ENCODE results near the gene MYH7. TPM values are rescaled to one million over a fixed set of nuclear protein-coding genes. Genes with fewer than 3 reads are reported as not detected.
"Not testable (repeated sequence)": the region's sequence is repeated elsewhere in the genome, so short reads cannot be mapped to it uniquely, and the experiment has no call there.

The MYH7 gene
- total and polyA plus RNA-seq, 4 donors = 0.33 to 1.6 TPM; not detected in 2

GRCh38 chr14:23469906-23470403 lies 34.5 kb upstream of the MYH7 start:
- intact Hi-C loops (cut with DNase I) = loop anchor here in 1 of 2 donors (2.0 to 10.0 kb wide), 3 partner anchors 87 to 148 kb away; partner anchors contain the start of genes PABPN1, SLC22A17 and THTPA
- 1 to 3% methylated on average over 11 of the region's 11 CpGs for WGBS, 2 donors
- Histone ChIP-seq H3K4me3 (ENCODE audit: low read length in 2 of 2) (peak overlapping the region; percentile 56 to 85), H3K9me3 (ENCODE audit: control insufficient read depth, low read length) (no peaks in the 10 kb centered on the region), H3K4me1 (ENCODE audit: control insufficient read depth in 1 of 2, insufficient read depth in 2 of 2, low read length in 2 of 2) (no peaks in the 10 kb centered on the region), H3K27me3 (ENCODE audit: control insufficient read depth in 1 of 2, insufficient read depth in 2 of 2, low read length in 1 of 2) (no peaks in the 10 kb centered on the region), H3K27ac (ENCODE audit: low read depth in 1 of 2, low read length in 2 of 2) (peak overlapping the region in 1 of 2 donors; percentile 73), H3K36me3 (ENCODE audit: control insufficient read depth in 1 of 2, insufficient read depth in 2 of 2, low read length in 1 of 2) (peaks cover 0 to 4% of the 10 kb centered on the region in 2 donors)
- no peak for ATAC-seq (ENCODE audit: low FRiP score)
- DNase-seq = no peak

GRCh38 chr14:23469127-23469905 lies 33.9 kb upstream of the MYH7 start, which contains the start of gene NGDN:
NGDN (plus strand) TSS chr14:23469703; CDS start chr14:23469716, 13 bp downstream.
- Histone ChIP-seq H3K36me3 (ENCODE audit: control insufficient read depth in 1 of 2, insufficient read depth in 2 of 2, low read length in 1 of 2) (peaks cover 0 to 4% of the 10 kb centered on the region in 2 donors), H3K4me3 (ENCODE audit: low read length in 2 of 2) (peak within 1 kb of the TSS; percentile 56 to 85), H3K27me3 (ENCODE audit: control insufficient read depth in 1 of 2, insufficient read depth in 2 of 2, low read length in 1 of 2) (no peaks in the 10 kb centered on the region), H3K27ac (ENCODE audit: low read depth in 1 of 2, low read length in 2 of 2) (peak within 1 kb of the TSS in 1 of 2 donors; percentile 79), H3K9me3 (ENCODE audit: control insufficient read depth, low read length) (no peaks in the 10 kb centered on the region), H3K4me1 (ENCODE audit: control insufficient read depth in 1 of 2, insufficient read depth in 2 of 2, low read length in 2 of 2) (no peaks in the 10 kb centered on the region)
- DNase-seq (peak; percentile 95 to 97), ATAC-seq (ENCODE audit: low FRiP score) (peak; percentile 98)
- WGBS, 2 donors = 1% methylated on average over 41 of the region's 41 CpGs
- intact Hi-C loops (cut with DNase I) = loop anchor here in 1 of 2 donors (2.0 to 10.0 kb wide), 3 partner anchors 87 to 147 kb away; partner anchors contain the start of genes PABPN1, SLC22A17 and THTPA

- no peaks in the 10 kb centered on the region for H3K27me3 ChIP-seq (ENCODE audit: control insufficient read depth in 1 of 2, insufficient read depth in 2 of 2, low read length in 1 of 2)
- H3K9me3 ChIP-seq (ENCODE audit: control insufficient read depth, low read length) = no peaks in the 10 kb centered on the region
- ATAC-seq (ENCODE audit: low FRiP score) (no peak), DNase-seq (no peak)
- intact Hi-C loops (cut with DNase I) = loop anchor here in 1 of 2 donors (2.0 to 10.0 kb wide), 3 partner anchors 88 to 146 kb away; partner anchors contain the start of genes PABPN1, SLC22A17 and THTPA
- peak overlapping the region in 1 of 2 donors; percentile 12 for H3K4me3 ChIP-seq (ENCODE audit: low read length in 2 of 2)
- no peaks in the 10 kb centered on the region for H3K4me1 ChIP-seq (ENCODE audit: control insufficient read depth in 1 of 2, insufficient read depth in 2 of 2, low read length in 2 of 2)
- H3K27ac ChIP-seq (ENCODE audit: low read depth in 1 of 2, low read length in 2 of 2) = peak overlapping the region in 1 of 2 donors; percentile 79
- peaks cover 0 to 4% of the 10 kb centered on the region in 2 donors for H3K36me3 ChIP-seq (ENCODE audit: control insufficient read depth in 1 of 2, insufficient read depth in 2 of 2, low read length in 1 of 2)
- 71 to 77% methylated on average over 15 of the region's 15 CpGs for WGBS, 2 donors
These were observed 33.3 kb upstream of the MYH7 start for GRCh38 chr14:23468704-23469126.

DNA sequence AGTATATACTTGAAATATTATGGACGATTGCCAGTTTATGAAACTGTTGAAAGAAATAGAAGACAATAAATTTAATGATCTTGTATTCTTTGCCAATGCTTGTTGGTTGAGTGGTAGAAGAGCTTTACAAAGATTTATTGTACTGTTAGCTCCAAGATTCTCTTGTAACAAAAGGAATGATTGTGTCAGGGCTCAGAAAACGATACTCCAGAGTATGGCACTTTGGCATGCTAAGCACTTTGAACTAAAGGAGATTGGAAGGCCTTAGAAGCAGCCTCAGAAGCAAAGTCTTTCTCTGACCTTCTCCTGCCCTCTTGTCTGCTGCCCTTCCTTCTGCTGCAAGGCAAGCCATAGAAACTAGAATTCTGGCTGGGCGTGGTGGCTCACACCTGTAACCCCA lies 29.8 kb upstream of the MYH7 start:
- intact Hi-C loops (cut with DNase I) = loop anchor here in 1 of 2 donors (5.0 to 10.0 kb wide), 2 partner anchors 110 to 143 kb away; partner anchors contain the start of genes PABPN1 and SLC22A17
- Histone ChIP-seq H3K9me3 (ENCODE audit: control insufficient read depth, low read length) (no peaks in the 10 kb centered on the region), H3K36me3 (ENCODE audit: control insufficient read depth in 1 of 2, insufficient read depth in 2 of 2, low read length in 1 of 2) (no peaks in the 10 kb centered on the region), H3K27ac (ENCODE audit: low read depth in 1 of 2, low read length in 2 of 2) (no peak overlapping the region), H3K27me3 (ENCODE audit: control insufficient read depth in 1 of 2, insufficient read depth in 2 of 2, low read length in 1 of 2) (no peaks in the 10 kb centered on the region), H3K4me3 (ENCODE audit: low read length in 2 of 2) (no peak overlapping the region), H3K4me1 (ENCODE audit: control insufficient read depth in 1 of 2, insufficient read depth in 2 of 2, low read length in 2 of 2) (no peaks in the 10 kb centered on the region)
- ATAC-seq (ENCODE audit: low FRiP score) (no peak), DNase-seq (no peak)
- WGBS, 2 donors = 67 to 70% methylated on average over 3 of the region's 3 CpGs

DNA sequence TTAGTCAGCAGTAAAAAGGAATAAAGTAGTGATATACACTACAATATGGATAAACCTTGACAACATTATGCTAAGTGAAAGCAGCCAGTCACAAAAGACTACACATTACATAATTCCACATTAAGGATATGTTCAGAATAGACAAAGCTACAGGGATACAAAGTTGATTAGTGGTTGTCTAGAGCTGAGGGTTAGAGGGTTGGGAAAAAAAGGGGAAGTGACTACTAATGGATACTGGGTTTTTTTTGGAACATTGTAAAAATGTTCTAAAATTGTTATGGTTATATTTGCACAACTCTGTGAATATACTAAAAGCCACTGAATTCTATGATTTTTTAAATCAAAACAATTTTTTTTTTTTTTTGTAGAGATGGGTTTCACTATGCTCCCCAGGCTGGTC lies 29.2 kb upstream of the MYH7 start:
- intact Hi-C loops (cut with DNase I) = loop anchor here in 1 of 2 donors (5.0 to 10.0 kb wide), 2 partner anchors 110 to 142 kb away; partner anchors contain the start of genes PABPN1 and SLC22A17
- no peak for ATAC-seq (ENCODE audit: low FRiP score)

GRCh38 chr14:23460960-23461359 lies 25.5 kb upstream of the MYH7 start:
- ATAC-seq (ENCODE audit: low FRiP score) (no peak), DNase-seq (no peak)
- no peak overlapping the region for H3K4me3 ChIP-seq (ENCODE audit: low read length in 2 of 2)
- no peaks in the 10 kb centered on the region for H3K9me3 ChIP-seq (ENCODE audit: control insufficient read depth, low read length)
- H3K27me3 ChIP-seq (ENCODE audit: control insufficient read depth in 1 of 2, insufficient read depth in 2 of 2, low read length in 1 of 2) = peaks cover 0 to 1% of the 10 kb centered on the region in 2 donors
- no peak overlapping the region for H3K27ac ChIP-seq (ENCODE audit: low read depth in 1 of 2, low read length in 2 of 2)
- no peaks in the 10 kb centered on the region for H3K36me3 ChIP-seq (ENCODE audit: control insufficient read depth in 1 of 2, insufficient read depth in 2 of 2, low read length in 1 of 2)
- intact Hi-C loops (cut with DNase I) = loop anchor here in 1 of 2 donors (10.0 kb wide), 1 partner anchor 106 kb away; the partner anchor contains the start of gene SLC22A17
- H3K4me1 ChIP-seq (ENCODE audit: control insufficient read depth in 1 of 2, insufficient read depth in 2 of 2, low read length in 2 of 2) = no peaks in the 10 kb centered on the region

More for the DNA sequence above, 29.2 kb upstream of the MYH7 start:
- Histone ChIP-seq H3K27me3 (ENCODE audit: control insufficient read depth in 1 of 2, insufficient read depth in 2 of 2, low read length in 1 of 2) (no peaks in the 10 kb centered on the region), H3K4me3 (ENCODE audit: low read length in 2 of 2) (no peak overlapping the region), H3K4me1 (ENCODE audit: control insufficient read depth in 1 of 2, insufficient read depth in 2 of 2, low read length in 2 of 2) (no peaks in the 10 kb centered on the region), H3K27ac (ENCODE audit: low read depth in 1 of 2, low read length in 2 of 2) (no peak overlapping the region), H3K36me3 (ENCODE audit: control insufficient read depth in 1 of 2, insufficient read depth in 2 of 2, low read length in 1 of 2) (no peaks in the 10 kb centered on the region), H3K9me3 (ENCODE audit: control insufficient read depth, low read length) (no peaks in the 10 kb centered on the region)
- DNase-seq = no peak

- Histone ChIP-seq H3K4me3 (ENCODE audit: low read length in 2 of 2) (no peak overlapping the region), H3K4me1 (ENCODE audit: control insufficient read depth in 1 of 2, insufficient read depth in 2 of 2, low read length in 2 of 2) (no peaks in the 10 kb centered on the region), H3K27ac (ENCODE audit: low read depth in 1 of 2, low read length in 2 of 2) (no peak overlapping the region), H3K9me3 (ENCODE audit: control insufficient read depth, low read length) (no peaks in the 10 kb centered on the region), H3K27me3 (ENCODE audit: control insufficient read depth in 1 of 2, insufficient read depth in 2 of 2, low read length in 1 of 2) (peaks cover 0 to 1% of the 10 kb centered on the region in 2 donors), H3K36me3 (ENCODE audit: control insufficient read depth in 1 of 2, insufficient read depth in 2 of 2, low read length in 1 of 2) (no peaks in the 10 kb centered on the region)
- ATAC-seq (ENCODE audit: low FRiP score) (no peak), DNase-seq (no peak)
- intact Hi-C loops (cut with DNase I) = no loop called here
- WGBS, 2 donors = 78 to 81% methylated on average over 5 of the region's 5 CpGs
These were observed 22.4 kb upstream of the MYH7 start for GRCh38 chr14:23457587-23458445.

DNA sequence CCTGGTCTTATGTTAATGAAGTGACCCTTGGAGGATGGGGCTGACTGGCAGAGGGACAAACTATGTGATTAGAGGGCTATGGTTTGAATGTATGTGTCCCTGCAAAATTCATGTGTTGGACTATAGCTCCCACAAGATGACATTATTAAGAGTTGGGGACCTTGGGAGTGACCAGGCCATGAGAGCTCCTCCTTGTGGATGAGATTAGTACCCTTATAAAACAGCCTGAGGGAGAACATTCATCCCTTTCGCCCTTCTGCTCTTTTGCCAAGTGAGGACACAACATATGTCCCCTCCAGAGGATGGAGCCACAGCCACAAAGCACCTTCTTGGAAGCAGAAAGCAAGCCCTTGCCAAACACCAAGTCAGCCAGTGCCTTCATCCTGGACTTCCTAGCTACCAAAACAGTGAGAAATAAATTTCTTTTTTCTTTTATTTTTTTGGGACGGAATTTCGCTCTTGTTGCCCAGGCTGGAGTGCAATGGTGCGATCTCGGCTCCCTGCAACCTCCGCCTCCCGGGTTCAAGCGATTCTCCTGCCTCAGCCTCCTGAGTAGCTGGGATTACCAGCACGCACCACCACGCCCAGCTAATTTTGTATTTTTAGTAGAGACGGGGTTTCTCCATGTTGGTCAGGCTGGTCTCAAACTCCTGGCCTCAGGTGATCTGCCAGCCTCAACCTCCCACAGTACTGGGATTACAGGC lies 21.6 kb upstream of the MYH7 start:
- H3K4me1 ChIP-seq (ENCODE audit: control insufficient read depth in 1 of 2, insufficient read depth in 2 of 2, low read length in 2 of 2); ATAC-seq (ENCODE audit: low FRiP score); H3K36me3 ChIP-seq (ENCODE audit: control insufficient read depth in 1 of 2, insufficient read depth in 2 of 2, low read length in 1 of 2); H3K9me3 ChIP-seq (ENCODE audit: control insufficient read depth, low read length); H3K27me3 ChIP-seq (ENCODE audit: control insufficient read depth in 1 of 2, insufficient read depth in 2 of 2, low read length in 1 of 2); intact Hi-C loops (cut with DNase I); H3K4me3 ChIP-seq (ENCODE audit: low read length in 2 of 2); H3K27ac ChIP-seq (ENCODE audit: low read depth in 1 of 2, low read length in 2 of 2); DNase-seq: not testable (repeated sequence)
- 82 to 85% methylated on average over 11 of the region's 11 CpGs for WGBS, 2 donors

Measured in aorta (tissue), 5 donors.